ENCODE data around the gene INO80.
"Not testable (repeated sequence)": the region's sequence is repeated elsewhere in the genome, so short reads cannot be mapped to it uniquely, and the experiment has no call there.

The INO80 gene

GRCh38 chr15:41153733-41154132 is 37.7 kb upstream of the INO80 start:
- H3K4me3 ChIP-seq (replicated peaks in 1 of 2; ENCODE audit: low read depth in 2 of 2, low read length in 2 of 2) = no peak overlapping the region
- TF ChIP-seq CTCF (IDR thresholded peaks at IDR 0.05; ENCODE audit: low read depth, low read length) = no peak
- DNase-seq (ENCODE audit: low read depth in 2 of 2) = no peak

GRCh38 chr15:41151451-41152005 is 35.4 kb upstream of the INO80 start:
- no peak for DNase-seq (ENCODE audit: low read depth in 2 of 2)
- no peak overlapping the region for H3K4me3 ChIP-seq (replicated peaks in 1 of 2; ENCODE audit: low read depth in 2 of 2, low read length in 2 of 2)
- TF ChIP-seq CTCF (IDR thresholded peaks at IDR 0.05; ENCODE audit: low read depth, low read length) = no peak

GRCh38 chr15:41150279-41150678 is 34.2 kb upstream of the INO80 start:
- no peak for TF ChIP-seq CTCF (IDR thresholded peaks at IDR 0.05; ENCODE audit: low read depth, low read length)

GRCh38 chr15:41148065-41148464 is 32.0 kb upstream of the INO80 start:
- DNase-seq (ENCODE audit: low read depth in 2 of 2) = no peak
- TF ChIP-seq CTCF (IDR thresholded peaks at IDR 0.05; ENCODE audit: low read depth, low read length) = no peak
- no peak overlapping the region for H3K4me3 ChIP-seq (replicated peaks in 1 of 2; ENCODE audit: low read depth in 2 of 2, low read length in 2 of 2)

More at GRCh38 chr15:41150279-41150678, 34.2 kb upstream of the INO80 start:
- H3K4me3 ChIP-seq (replicated peaks in 1 of 2; ENCODE audit: low read depth in 2 of 2, low read length in 2 of 2) = no peak overlapping the region
- DNase-seq (ENCODE audit: low read depth in 2 of 2) = no peak

GRCh38 chr15:41139619-41140018 is 23.5 kb upstream of the INO80 start:
- no peak overlapping the region for H3K4me3 ChIP-seq (replicated peaks in 1 of 2; ENCODE audit: low read depth in 2 of 2, low read length in 2 of 2)
- no peak for TF ChIP-seq CTCF (IDR thresholded peaks at IDR 0.05; ENCODE audit: low read depth, low read length)
- no peak for DNase-seq (ENCODE audit: low read depth in 2 of 2)

GRCh38 chr15:41139112-41139511 is 23.0 kb upstream of the INO80 start:
- not testable (repeated sequence) for DNase-seq (ENCODE audit: low read depth in 2 of 2); H3K4me3 ChIP-seq (replicated peaks in 1 of 2; ENCODE audit: low read depth in 2 of 2, low read length in 2 of 2)

GRCh38 chr15:41135580-41135979 is 19.5 kb upstream of the INO80 start:
- not testable (repeated sequence) for H3K4me3 ChIP-seq (replicated peaks in 1 of 2; ENCODE audit: low read depth in 2 of 2, low read length in 2 of 2)

GRCh38 chr15:41133454-41133853 is 17.4 kb upstream of the INO80 start:
- no peak for DNase-seq (ENCODE audit: low read depth in 2 of 2)
- H3K4me3 ChIP-seq (replicated peaks in 1 of 2; ENCODE audit: low read depth in 2 of 2, low read length in 2 of 2) = no peak overlapping the region
- no peak for TF ChIP-seq CTCF (IDR thresholded peaks at IDR 0.05; ENCODE audit: low read depth, low read length)

More at GRCh38 chr15:41135580-41135979, 19.5 kb upstream of the INO80 start:
- not testable (repeated sequence) for DNase-seq (ENCODE audit: low read depth in 2 of 2)

- H3K4me3 ChIP-seq (replicated peaks in 1 of 2; ENCODE audit: low read depth in 2 of 2, low read length in 2 of 2); DNase-seq (ENCODE audit: low read depth in 2 of 2): not testable (repeated sequence)
Measured at GRCh38 chr15:41132094-41132493, 16.0 kb upstream of the INO80 start.
